Kidney epithelial cell (primary cell): ENCODE results near the gene RASSF5. TPM values are rescaled to one million over a fixed set of nuclear protein-coding genes. Genes with fewer than 3 reads are reported as not detected.
"Not testable (repeated sequence)": the region's sequence is repeated elsewhere in the genome, so short reads cannot be mapped to it uniquely, and the experiment has no call there.

ENCODE experiments used
- DNase-seq: peaks from one replicate; pipeline ENCODE4 v3.0.0-alpha.2; 2010; ENCODE audit warnings: low read depth
- H3K27me3 ChIP-seq: 2 replicates; pipeline ENCODE4 v1.6.0; 2011; ENCODE audit warnings: low read length; ENCODE audit not compliant: control insufficient read depth, insufficient read depth
- H3K36me3 ChIP-seq: 2 replicates; pipeline ENCODE4 v1.5.1; 2011; ENCODE audit warnings: low read length; ENCODE audit not compliant: control insufficient read depth, insufficient read depth
- H3K4me3 ChIP-seq: 2 replicates; pipeline ENCODE4 v1.5.1; 2011; ENCODE audit warnings: low read depth, mild to moderate bottlenecking, control low read depth, low read length
- total RNA-seq: library from RNA; depleted of rRNA; stranded (reverse); fragments of >200 nt; gene quantifications from 2 replicates; pipeline ENCODE4 v1.2.3, GENCODE V29; 2015
- TF ChIP-seq, protein P1 (sequence below): IDR thresholded peaks from 2 replicates; pipeline ENCODE4 v1.5.1; 2011; ENCODE audit warnings: mild to moderate bottlenecking, moderate library complexity, low read length, control low read depth, inconsistent platforms; ENCODE audit not compliant: insufficient read depth, poor library complexity, severe bottlenecking

Gene RASSF5
- total RNA-seq, 1 donor from 2014 or later, result 4.2 TPM

DNA sequence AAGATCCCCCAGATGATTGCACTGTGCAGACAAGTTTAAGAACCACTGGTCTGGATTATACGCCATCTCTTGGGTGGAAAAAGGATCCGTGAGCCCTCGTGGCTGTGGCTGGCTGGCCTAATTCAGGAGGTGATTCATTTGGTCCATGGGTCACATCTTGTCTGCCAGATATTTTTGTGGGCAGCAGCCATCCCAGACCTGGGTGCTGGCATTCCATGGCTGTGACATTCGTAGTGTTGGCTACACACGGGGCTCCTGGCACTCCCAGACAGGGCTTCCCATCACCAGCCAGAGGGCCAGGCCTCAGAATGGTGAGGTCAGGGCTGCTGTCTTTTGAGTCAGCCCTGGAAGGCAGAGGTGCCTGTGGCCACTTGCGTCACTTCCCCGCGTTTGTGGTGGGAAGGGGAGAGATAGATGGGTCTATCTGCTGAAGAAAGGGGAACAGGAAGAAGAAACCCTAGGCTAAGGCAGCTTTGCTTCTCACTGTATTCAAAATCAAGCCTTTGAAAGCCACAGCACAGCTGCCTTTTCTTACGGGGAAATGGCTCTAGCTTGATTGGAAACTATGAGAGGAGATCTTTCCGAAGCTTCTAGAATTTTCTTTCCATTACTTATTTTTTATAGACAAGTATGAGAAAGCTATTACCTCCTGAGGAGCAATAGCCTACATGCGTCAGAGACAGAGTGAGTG is 72.6 kb downstream of the RASSF5 start:
- no peaks in the 10 kb centered on the region for H3K27me3 ChIP-seq
- H3K4me3 ChIP-seq, result no peak overlapping the region
- H3K36me3 ChIP-seq, result no peaks in the 10 kb centered on the region
- no peak for DNase-seq
- TF ChIP-seq, protein P1, sequence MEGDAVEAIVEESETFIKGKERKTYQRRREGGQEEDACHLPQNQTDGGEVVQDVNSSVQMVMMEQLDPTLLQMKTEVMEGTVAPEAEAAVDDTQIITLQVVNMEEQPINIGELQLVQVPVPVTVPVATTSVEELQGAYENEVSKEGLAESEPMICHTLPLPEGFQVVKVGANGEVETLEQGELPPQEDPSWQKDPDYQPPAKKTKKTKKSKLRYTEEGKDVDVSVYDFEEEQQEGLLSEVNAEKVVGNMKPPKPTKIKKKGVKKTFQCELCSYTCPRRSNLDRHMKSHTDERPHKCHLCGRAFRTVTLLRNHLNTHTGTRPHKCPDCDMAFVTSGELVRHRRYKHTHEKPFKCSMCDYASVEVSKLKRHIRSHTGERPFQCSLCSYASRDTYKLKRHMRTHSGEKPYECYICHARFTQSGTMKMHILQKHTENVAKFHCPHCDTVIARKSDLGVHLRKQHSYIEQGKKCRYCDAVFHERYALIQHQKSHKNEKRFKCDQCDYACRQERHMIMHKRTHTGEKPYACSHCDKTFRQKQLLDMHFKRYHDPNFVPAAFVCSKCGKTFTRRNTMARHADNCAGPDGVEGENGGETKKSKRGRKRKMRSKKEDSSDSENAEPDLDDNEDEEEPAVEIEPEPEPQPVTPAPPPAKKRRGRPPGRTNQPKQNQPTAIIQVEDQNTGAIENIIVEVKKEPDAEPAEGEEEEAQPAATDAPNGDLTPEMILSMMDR, result no peak

DNA sequence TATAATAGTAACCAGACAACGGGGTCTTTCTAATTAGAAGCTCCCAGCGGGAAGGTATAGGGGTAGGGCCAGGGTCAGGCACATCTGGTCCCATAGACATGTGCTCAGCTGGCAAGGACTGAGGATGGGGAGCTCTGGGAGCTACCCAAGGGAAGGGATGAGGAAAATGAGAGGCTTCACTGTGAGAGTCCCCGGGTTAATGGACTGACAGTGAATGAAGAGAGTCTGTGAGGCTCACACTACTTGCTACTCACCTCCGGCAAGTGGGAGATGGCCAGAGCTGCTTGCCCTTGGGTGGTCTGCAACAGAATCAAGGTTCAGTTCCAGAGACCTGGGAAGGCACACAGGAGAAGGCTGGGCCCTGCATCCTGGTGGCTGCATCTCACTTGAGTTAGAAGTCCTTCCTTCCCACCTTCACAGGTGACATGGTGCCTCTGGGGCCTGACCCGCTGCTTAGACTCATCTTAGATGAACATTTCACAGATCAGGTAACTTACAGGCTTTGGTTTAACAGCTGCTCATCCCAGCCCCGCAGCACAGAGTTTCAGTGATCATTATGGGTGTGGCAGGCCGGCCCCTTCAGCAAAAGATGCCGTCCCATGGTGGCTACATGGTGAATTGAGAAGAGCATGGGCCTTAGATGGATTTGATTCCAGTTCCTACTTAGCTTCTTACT is 73.2 kb downstream of the RASSF5 start:
- no peak for DNase-seq
- H3K36me3 ChIP-seq, result no peaks in the 10 kb centered on the region
- TF ChIP-seq, protein P1, result no peak
- no peaks in the 10 kb centered on the region for H3K27me3 ChIP-seq
- H3K4me3 ChIP-seq, result no peak overlapping the region

DNA sequence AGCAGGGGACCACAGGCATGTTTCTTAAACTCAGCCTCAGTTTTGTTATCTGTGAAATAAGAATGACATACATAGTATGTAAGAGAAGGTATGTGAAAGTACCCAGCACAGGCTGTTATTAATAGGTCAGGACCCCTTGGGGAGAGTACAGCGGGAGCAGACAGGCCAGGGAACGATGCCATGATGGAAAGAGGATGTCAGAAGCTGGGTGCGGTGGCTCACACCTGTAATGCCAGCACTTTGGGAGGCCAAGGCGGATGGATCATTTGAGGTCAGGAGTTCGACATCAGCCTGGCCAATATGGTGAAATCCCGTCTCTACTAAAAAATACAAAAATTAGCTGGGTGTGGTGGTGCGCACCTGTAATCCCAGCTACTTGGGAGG is 73.8 kb downstream of the RASSF5 start:
- not testable (repeated sequence) for DNase-seq, H3K4me3 ChIP-seq, H3K36me3 ChIP-seq, H3K27me3 ChIP-seq

DNA sequence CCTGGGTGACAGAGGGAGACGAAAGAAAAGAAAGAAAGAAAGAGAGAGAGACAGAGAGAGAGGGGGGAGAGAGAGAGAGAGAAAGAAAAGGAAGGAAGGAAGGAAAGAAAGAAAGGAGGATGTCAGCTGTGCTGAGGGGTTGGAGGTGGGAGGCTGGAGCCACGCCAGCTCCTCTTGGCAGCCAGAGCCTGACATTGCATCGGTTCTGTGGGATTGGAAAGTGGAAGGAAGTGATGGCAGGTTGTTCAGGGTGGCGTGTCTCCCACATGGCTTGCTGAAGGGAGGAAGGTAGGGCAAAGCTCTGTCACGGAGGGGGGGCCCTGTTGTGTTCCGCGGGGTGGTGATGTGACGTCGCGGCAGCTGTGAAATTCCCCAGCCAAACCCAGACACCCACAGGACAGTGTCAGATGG is 74.2 kb downstream of the RASSF5 start:
- Histone ChIP-seq H3K27me3 (no peaks in the 10 kb centered on the region), H3K4me3 (no peak overlapping the region), H3K36me3 (no peaks in the 10 kb centered on the region)
- TF ChIP-seq, protein P1, result no peak
- DNase-seq, result no peak

DNA sequence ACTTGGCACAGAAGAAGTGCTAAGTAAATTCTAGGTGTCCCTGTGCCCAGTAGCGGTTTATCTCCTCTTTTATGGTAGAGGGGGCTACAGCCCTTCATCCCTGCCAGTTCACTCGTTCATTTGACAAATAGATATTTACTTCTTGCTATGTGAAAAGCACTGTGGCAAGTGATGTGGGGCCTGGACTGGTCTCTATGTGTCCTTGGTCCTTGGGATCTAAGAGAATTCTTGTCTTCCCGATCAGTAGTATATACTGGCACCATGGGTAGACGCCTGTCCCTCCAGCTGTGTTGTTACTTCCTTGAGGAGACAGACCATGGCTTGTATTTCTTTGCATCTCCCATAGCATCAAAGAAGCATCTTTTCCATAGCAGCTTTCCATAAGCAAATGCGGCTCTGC is 75.2 kb downstream of the RASSF5 start:
- H3K36me3 ChIP-seq, result no peaks in the 10 kb centered on the region
- H3K4me3 ChIP-seq, result no peak overlapping the region
- TF ChIP-seq, protein P1, result no peak
- no peak for DNase-seq
- no peaks in the 10 kb centered on the region for H3K27me3 ChIP-seq

DNA sequence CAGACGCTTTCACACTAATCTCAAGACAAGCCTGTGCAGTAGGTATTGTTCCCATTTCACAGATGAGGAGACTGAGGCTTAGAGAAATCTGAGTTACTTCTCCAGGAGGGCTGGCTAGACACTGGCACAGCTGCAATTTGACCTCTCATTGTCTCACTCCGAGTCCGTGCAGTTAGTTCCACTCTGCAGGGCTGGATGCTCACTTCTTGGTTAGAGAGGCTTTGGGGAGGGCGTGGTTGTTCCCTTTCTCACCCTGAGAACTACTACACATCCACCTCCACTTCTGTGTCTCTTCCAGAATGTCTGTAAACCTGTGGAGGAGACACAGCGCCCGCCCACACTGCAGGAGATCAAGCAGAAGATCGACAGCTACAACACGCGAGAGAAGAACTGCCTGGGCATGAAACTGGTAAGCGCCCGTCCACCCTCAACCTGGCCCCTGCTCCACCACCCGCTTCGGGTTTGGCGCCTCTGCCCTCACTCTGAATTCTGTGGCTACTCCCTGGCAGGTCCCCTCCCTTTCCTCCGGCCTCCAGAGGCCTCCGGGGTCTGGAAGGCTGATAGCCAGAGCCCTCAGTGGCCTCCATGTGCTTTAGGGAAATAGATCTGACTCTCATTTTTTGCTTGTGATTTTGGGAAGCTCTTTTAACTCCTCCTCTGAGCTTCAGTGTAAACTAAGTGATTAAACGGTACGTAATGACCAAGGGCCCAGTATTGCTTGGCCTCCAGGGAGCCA is 75.8 kb downstream of the RASSF5 start:
- TF ChIP-seq, protein P1, result no peak
- no peak overlapping the region for H3K4me3 ChIP-seq
- no peaks in the 10 kb centered on the region for H3K27me3 ChIP-seq
- no peaks in the 10 kb centered on the region for H3K36me3 ChIP-seq
- DNase-seq, result no peak
